Keratinocyte (primary cell): ENCODE results near the gene RNF212. TPM values are rescaled to one million over a fixed set of nuclear protein-coding genes. Genes with fewer than 3 reads are reported as not detected.

Source experiments
- DNase-seq: peaks from one replicate; pipeline ENCODE4 v3.0.0-alpha.2; 2011; ENCODE audit warnings: low read depth, missing footprints, low spot score
- FAIRE-seq: peaks from 2 replicates; lab custom pipeline; 2011; peaks lifted over from hg19 to GRCh38; lab: Jason Lieb, UNC
- H2AFZ ChIP-seq: 2 replicates; pipeline ENCODE4 v1.6.0; 2012; ENCODE audit warnings: low read length, control low read depth, inconsistent platforms; ENCODE audit not compliant: control insufficient read depth
- H3K27ac ChIP-seq: 2 replicates; pipeline ENCODE4 v1.5.1; 2011; ENCODE audit warnings: low read length; ENCODE audit not compliant: control insufficient read depth, insufficient read depth
- H3K27me3 ChIP-seq: 3 replicates; pipeline ENCODE4 v1.6.0; 2011; ENCODE audit warnings: low read length; ENCODE audit not compliant: control insufficient read depth, insufficient read depth; ENCODE audit errors: extremely low read depth
- H3K36me3 ChIP-seq, 2 experiments: 2 replicates in 1 of 2; 3 replicates in 1 of 2; pipeline ENCODE4 v1.5.1; 2011; ENCODE audit warnings: low read length in 2 of 2, mild to moderate bottlenecking in 1 of 2; ENCODE audit not compliant: control insufficient read depth in 2 of 2, insufficient read depth in 2 of 2; ENCODE audit errors: extremely low read depth in 1 of 2
- H3K4me1 ChIP-seq: 3 replicates; pipeline ENCODE4 v1.5.1; 2011; ENCODE audit warnings: low read length; ENCODE audit not compliant: control insufficient read depth, insufficient read depth; ENCODE audit errors: extremely low read depth
- H3K4me2 ChIP-seq: 3 replicates; pipeline ENCODE4 v1.6.0; 2011; ENCODE audit warnings: low read depth, low read length; ENCODE audit not compliant: control insufficient read depth, insufficient read depth; ENCODE audit errors: extremely low read depth
- H3K4me3 ChIP-seq, 3 experiments: fragments of 200-600 bp in 1 of 3; sonication (generic) in 1 of 3; 2 replicates in 2 of 3; 3 replicates in 1 of 3; pipeline ENCODE4 v1.5.1; 2011 to 2016; ENCODE audit warnings: low read length in 3 of 3, mild to moderate bottlenecking in 3 of 3, control low read depth in 2 of 3, inconsistent platforms in 1 of 3, low read depth in 1 of 3, mixed read lengths in 1 of 3, mixed run types in 1 of 3, moderate library complexity in 1 of 3; ENCODE audit not compliant: control insufficient read depth in 2 of 3, insufficient read depth in 2 of 3; ENCODE audit errors: extremely low read depth in 1 of 3
- H3K79me2 ChIP-seq: 2 replicates; pipeline ENCODE4 v1.6.0; 2012; ENCODE audit warnings: low read length; ENCODE audit not compliant: control insufficient read depth, insufficient read depth
- H3K9ac ChIP-seq: 3 replicates; pipeline ENCODE4 v1.6.0; 2011; ENCODE audit warnings: low read length; ENCODE audit not compliant: control insufficient read depth, insufficient read depth; ENCODE audit errors: extremely low read depth
- H3K9me1 ChIP-seq: 3 replicates; pipeline ENCODE4 v1.6.0; 2011; ENCODE audit warnings: low read length; ENCODE audit not compliant: control insufficient read depth, insufficient read depth; ENCODE audit errors: extremely low read depth
- H3K9me3 ChIP-seq: 2 replicates; pipeline ENCODE4 v1.5.1; 2012; ENCODE audit warnings: low read depth, low read length; ENCODE audit not compliant: control insufficient read depth
- H4K20me1 ChIP-seq: 3 replicates; pipeline ENCODE4 v1.6.0; 2011; ENCODE audit warnings: low read length; ENCODE audit not compliant: control insufficient read depth, insufficient read depth; ENCODE audit errors: extremely low read depth
- CTCF ChIP-seq, 3 experiments: IDR thresholded peaks in 1 of 3; conservative IDR thresholded peaks in 1 of 3; optimal IDR thresholded peaks in 1 of 3; 2 replicates in 2 of 3; 3 replicates in 1 of 3; pipeline versions ENCODE3 to v1.5.1; 2011; ENCODE audit warnings: low read length in 3 of 3, mild to moderate bottlenecking in 3 of 3, moderate library complexity in 2 of 3, control low read depth in 1 of 3, inconsistent platforms in 1 of 3; ENCODE audit not compliant: insufficient read depth in 2 of 3; ENCODE audit errors: extremely low read depth in 1 of 3
- EZH2 ChIP-seq: IDR thresholded peaks from one replicate; pipeline ENCODE4 v1.6.1; 2012; ENCODE audit warnings: inconsistent platforms, mild to moderate bottlenecking, low read length, moderate library complexity
- dilution Hi-C: fragments of 300-500 bp; cut with MboI; formaldehyde crosslinking; loops from one replicate; pipeline ENCODE4 v1.7.0; 2020; ENCODE audit warnings: low sequenced_read_pairs; ENCODE audit not compliant: extremely low pct_ligation_motif_present
- polyA plus RNA-seq, 5 experiments: library from polyadenylated mRNA; depleted of rRNA in 3 of 5; stranded (reverse) in 3 of 5; stranded (forward) in 1 of 5; unstranded in 1 of 5; fragments of >200 nt; gene quantifications; 1 replicate in 1 of 5; 2 replicates in 3 of 5; 3 replicates in 1 of 5; pipeline versions ENCODE4 v1.2.1 to v1.2.3, GENCODE V29; 2011 to 2012; ENCODE audit warnings: missing spikeins in 2 of 5, low read depth in 1 of 5, low replicate concordance in 1 of 5

Gene RNF212
- polyA plus RNA-seq, 1 donor (not counting 4 experiments of a cell fraction or from before 2014, with no cell fraction given) = 0.16 TPM

GRCh38 chr4:1137063-1137776 lies 23.9 kb upstream of the RNF212 start:
- H3K4me2 ChIP-seq = no peak overlapping the region
- TF ChIP-seq EZH2 (no peak), CTCF (optimal IDR thresholded peaks at IDR 0.05 in 1 of 3, IDR thresholded peaks at IDR 0.05 in 1 of 3, conservative IDR thresholded peaks at IDR 0.05 in 1 of 3; ENCODE audit: extremely low read depth in 1 of 3, insufficient read depth in 2 of 3, low read length in 3 of 3) (no peak)
- no peak overlapping the region for H3K27ac ChIP-seq
- DNase-seq (no peak), FAIRE-seq (no peak)
- H2AFZ ChIP-seq = no peak overlapping the region
- H3K9me1 ChIP-seq = no peaks in the 10 kb centered on the region
- H3K9me3 ChIP-seq = no peaks in the 10 kb centered on the region
- no peak overlapping the region for H3K4me3 ChIP-seq
- peaks cover 11% of the 10 kb centered on the region for H3K27me3 ChIP-seq
- no peaks in the 10 kb centered on the region for H3K36me3 ChIP-seq
- H3K79me2 ChIP-seq = no peaks in the 10 kb centered on the region
- no peaks in the 10 kb centered on the region for H4K20me1 ChIP-seq
- no peak overlapping the region for H3K9ac ChIP-seq
- dilution Hi-C loops = no loop called here
- no peaks in the 10 kb centered on the region for H3K4me1 ChIP-seq

GRCh38 chr4:1136048-1136447 lies 22.7 kb upstream of the RNF212 start:
- no peaks in the 10 kb centered on the region for H3K4me1 ChIP-seq
- no peak overlapping the region for H3K27ac ChIP-seq
- no peaks in the 10 kb centered on the region for H3K79me2 ChIP-seq
- no peaks in the 10 kb centered on the region for H3K9me1 ChIP-seq
- H3K9ac ChIP-seq = no peak overlapping the region
- peaks cover 11% of the 10 kb centered on the region for H3K27me3 ChIP-seq
- no peaks in the 10 kb centered on the region for H4K20me1 ChIP-seq
- dilution Hi-C loops = no loop called here
- no peaks in the 10 kb centered on the region for H3K9me3 ChIP-seq
- DNase-seq (no peak), FAIRE-seq (no peak)
- TF ChIP-seq CTCF (optimal IDR thresholded peaks at IDR 0.05 in 1 of 3, IDR thresholded peaks at IDR 0.05 in 1 of 3, conservative IDR thresholded peaks at IDR 0.05 in 1 of 3; ENCODE audit: extremely low read depth in 1 of 3, insufficient read depth in 2 of 3, low read length in 3 of 3) = no peak
- no peak for TF ChIP-seq EZH2
- H3K36me3 ChIP-seq = no peaks in the 10 kb centered on the region
- H3K4me3 ChIP-seq = no peak overlapping the region
- H3K4me2 ChIP-seq = no peak overlapping the region
- H2AFZ ChIP-seq = no peak overlapping the region
